Natural killer cell treated with Interleukin-12 subunit alpha and Interleukin-12 subunit beta and Interleukin-15 and Interleukin-18, amount 100 ng/mL, for 72 hours (primary cell): ENCODE measurements around the gene ZNF622. TPM values are rescaled to one million over a fixed set of nuclear protein-coding genes. Genes with fewer than 3 reads are reported as not detected.
"Not testable (repeated sequence)": the region's sequence is repeated elsewhere in the genome, so short reads cannot be mapped to it uniquely, and the experiment has no call there.

Experiments
- ATAC-seq, 2 donors: fragments of 150-1000 bp; cut with Tn5 transposase in 1 of 2; sonication (Bioruptor Pico), chemical (Tn5 transposase) in 1 of 2; 2 replicates each; pipeline ENCODE4 v1.10.0; 2021
- DNase-seq: peaks from one replicate; pipeline ENCODE4 v3.0.0; 2022; ENCODE audit warnings: low spot score
- H3K27ac Mint-ChIP-seq, 2 donors: 1 replicate in 1 of 2; 2 replicates in 1 of 2; pipeline ENCODE4 v1.8.0; 2022; ENCODE audit warnings: mixed read lengths in 2 of 2, mild to moderate bottlenecking in 1 of 2, moderate library complexity in 1 of 2
- H3K27me3 Mint-ChIP-seq, 2 donors: 1 replicate in 1 of 2; 2 replicates in 1 of 2; pipeline ENCODE4 v1.8.0; 2022; ENCODE audit warnings: mixed read lengths in 2 of 2
- H3K36me3 Mint-ChIP-seq: one replicate; pipeline ENCODE4 v1.8.0; 2022; ENCODE audit warnings: mixed read lengths
- H3K4me1 Mint-ChIP-seq, 2 donors: 1 replicate in 1 of 2; 2 replicates in 1 of 2; pipeline ENCODE4 v1.8.0; 2022; ENCODE audit warnings: low read depth in 2 of 2, mixed read lengths in 2 of 2, mild to moderate bottlenecking in 1 of 2
- H3K4me3 Mint-ChIP-seq: one replicate; pipeline ENCODE4 v1.8.0; 2022; ENCODE audit warnings: mixed read lengths
- H3K9me3 Mint-ChIP-seq: 2 replicates; pipeline ENCODE4 v1.8.0; 2022; ENCODE audit warnings: mixed read lengths
- total RNA-seq, 2 donors: library from RNA; stranded (reverse); gene quantifications; one replicate each; pipeline ENCODE4 v1.2.3, GENCODE V29; 2022

The ZNF622 gene
- total RNA-seq, 2 donors from 2014 or later = 38.4 to 47.9 TPM

DNA sequence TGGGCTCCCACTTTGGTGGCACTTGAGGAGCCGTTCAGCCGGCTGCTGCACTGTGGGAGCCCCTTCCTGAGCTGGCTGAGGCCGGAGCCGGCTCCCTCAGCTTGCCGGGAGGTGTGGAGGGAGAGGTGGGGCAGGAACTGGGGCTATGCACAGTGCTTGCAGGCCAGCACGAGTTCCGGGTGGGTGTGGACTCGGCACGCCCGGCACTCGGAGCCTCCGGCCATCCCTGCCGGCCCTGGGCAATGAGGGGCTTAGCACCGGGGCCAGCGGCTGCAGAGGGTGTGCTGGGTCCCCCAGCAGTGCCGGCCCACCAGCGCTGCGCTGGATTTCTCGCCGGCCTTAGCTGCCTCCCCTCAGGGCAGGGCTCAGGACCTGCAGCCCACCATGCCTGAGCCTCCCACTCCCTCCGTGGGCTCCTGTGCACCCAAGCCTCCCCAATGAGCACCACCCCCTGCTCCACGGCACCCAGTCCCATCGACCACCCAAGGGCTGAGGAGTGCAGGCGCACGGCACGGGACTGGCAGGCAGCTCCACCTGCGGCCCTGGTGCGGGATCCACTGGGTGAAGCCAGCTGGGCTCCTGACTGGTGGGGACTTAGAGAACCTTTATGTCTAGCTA lies 29.4 kb downstream of the ZNF622 start:
- DNase-seq, H3K4me1 Mint-ChIP-seq, ATAC-seq, H3K36me3 Mint-ChIP-seq, H3K27ac Mint-ChIP-seq, H3K9me3 Mint-ChIP-seq, H3K4me3 Mint-ChIP-seq: not testable (repeated sequence)
- peaks cover 9 to 22% of the 10 kb centered on the region in 2 donors for H3K27me3 Mint-ChIP-seq

DNA sequence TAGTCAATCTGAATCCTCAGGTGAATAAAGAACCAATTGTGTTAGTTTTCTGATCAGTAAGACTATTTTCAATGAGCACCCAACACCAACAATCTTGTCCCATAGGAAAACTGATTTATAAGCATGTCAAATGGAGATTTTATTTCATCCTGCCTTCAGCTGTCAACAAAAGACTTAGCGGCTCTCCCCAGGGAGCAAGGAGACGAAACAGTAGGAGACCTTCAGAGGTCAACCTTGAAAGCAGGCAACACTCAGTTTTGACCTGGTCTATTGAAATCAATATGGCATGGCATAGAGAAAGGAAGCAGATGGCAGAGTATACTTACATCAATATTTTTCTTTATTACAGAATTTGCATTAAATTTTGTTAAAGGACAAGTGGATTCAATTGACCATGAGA lies 34.1 kb downstream of the ZNF622 start:
- DNase-seq (no peak), ATAC-seq (no peak)
- Mint-ChIP-seq H3K9me3 (no peaks in the 10 kb centered on the region), H3K27me3 (peaks cover 14 to 23% of the 10 kb centered on the region in 2 donors), H3K27ac (no peak overlapping the region), H3K4me1 (no peaks in the 10 kb centered on the region), H3K4me3 (no peak overlapping the region), H3K36me3 (no peaks in the 10 kb centered on the region)

- no peak for ATAC-seq
Observed at GRCh38 chr5:16430349-16431089, 35.1 kb downstream of the ZNF622 start.

DNA sequence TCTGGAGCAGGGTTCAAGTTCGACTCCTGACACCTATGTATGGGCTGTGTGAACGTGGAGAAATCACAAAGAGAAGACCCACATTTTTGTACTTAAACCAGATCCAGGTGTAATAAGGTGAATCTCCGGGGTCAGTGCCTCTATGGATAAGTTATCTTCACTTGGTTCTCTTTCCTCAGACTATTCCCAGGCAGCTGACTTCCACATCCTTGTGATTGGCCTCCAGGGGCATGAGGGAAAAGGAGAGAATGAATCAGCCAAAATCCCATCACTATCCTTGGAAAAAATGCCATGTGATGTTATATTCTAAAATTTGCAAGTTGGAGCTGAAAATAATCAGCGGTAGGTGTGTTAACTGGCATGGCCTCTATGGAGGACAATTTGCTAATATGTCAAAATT lies 37.2 kb downstream of the ZNF622 start:
- Mint-ChIP-seq H3K27ac (no peak overlapping the region), H3K27me3 (peaks cover 17 to 23% of the 10 kb centered on the region in 2 donors)

More at GRCh38 chr5:16430349-16431089, 35.1 kb downstream of the ZNF622 start:
- Mint-ChIP-seq H3K4me1 (no peaks in the 10 kb centered on the region), H3K9me3 (no peaks in the 10 kb centered on the region), H3K27me3 (peaks cover 14 to 23% of the 10 kb centered on the region in 2 donors), H3K4me3 (no peak overlapping the region), H3K36me3 (no peaks in the 10 kb centered on the region), H3K27ac (no peak overlapping the region)
- no peak for DNase-seq

GRCh38 chr5:16427587-16427986 lies 38.0 kb downstream of the ZNF622 start:
- DNase-seq (no peak), ATAC-seq (no peak)
- peaks cover 3% of the 10 kb centered on the region for H3K9me3 Mint-ChIP-seq
- H3K4me1 Mint-ChIP-seq = peaks cover 0 to 3% of the 10 kb centered on the region in 2 donors
- peaks cover 21 to 23% of the 10 kb centered on the region in 2 donors for H3K27me3 Mint-ChIP-seq
- H3K4me3 Mint-ChIP-seq = no peak overlapping the region
- no peak overlapping the region for H3K27ac Mint-ChIP-seq
- H3K36me3 Mint-ChIP-seq = no peaks in the 10 kb centered on the region

More for the DNA sequence above, 37.2 kb downstream of the ZNF622 start:
- no peak overlapping the region for H3K4me3 Mint-ChIP-seq
- no peak for DNase-seq
- H3K9me3 Mint-ChIP-seq = no peaks in the 10 kb centered on the region
- no peaks in the 10 kb centered on the region for H3K36me3 Mint-ChIP-seq
- no peaks in the 10 kb centered on the region for H3K4me1 Mint-ChIP-seq
- no peak for ATAC-seq

DNA sequence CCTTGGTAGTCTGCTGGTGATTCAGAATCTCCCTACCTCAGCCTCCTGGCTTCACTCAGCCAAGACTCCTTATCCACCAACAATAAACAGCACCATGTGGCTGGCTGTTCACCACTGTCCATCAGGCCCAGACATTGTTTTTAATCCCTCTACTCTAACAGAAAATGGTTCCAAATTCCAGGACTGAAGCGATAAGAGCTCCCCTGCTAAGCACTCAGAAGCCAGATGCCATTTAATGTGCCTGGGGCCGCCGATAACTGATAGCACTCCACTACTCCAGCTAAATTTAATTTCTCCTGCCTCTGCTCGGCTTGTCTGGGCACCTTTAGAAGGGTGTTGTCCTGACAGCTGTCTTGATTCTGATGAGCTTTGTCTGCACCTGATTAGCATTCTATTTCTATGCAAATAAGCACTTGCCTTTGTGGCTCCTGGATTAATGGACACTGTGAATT lies 47.1 kb downstream of the ZNF622 start:
- H3K27ac Mint-ChIP-seq = no peak overlapping the region

GRCh38 chr5:16417398-16418074 lies 48.1 kb downstream of the ZNF622 start:
- Mint-ChIP-seq H3K4me1 (no peaks in the 10 kb centered on the region), H3K9me3 (peaks cover 3% of the 10 kb centered on the region), H3K27me3 (peaks cover 14 to 31% of the 10 kb centered on the region in 2 donors), H3K36me3 (no peaks in the 10 kb centered on the region), H3K27ac (no peak overlapping the region), H3K4me3 (no peak overlapping the region)
- ATAC-seq (no peak), DNase-seq (no peak)

More for the DNA sequence above, 47.1 kb downstream of the ZNF622 start:
- peaks cover 0 to 3% of the 10 kb centered on the region in 2 donors for H3K4me1 Mint-ChIP-seq
- H3K4me3 Mint-ChIP-seq = no peak overlapping the region
- peaks cover 24 to 41% of the 10 kb centered on the region in 2 donors for H3K27me3 Mint-ChIP-seq
- H3K36me3 Mint-ChIP-seq = no peaks in the 10 kb centered on the region
- H3K9me3 Mint-ChIP-seq = peaks cover 6% of the 10 kb centered on the region
- DNase-seq (no peak), ATAC-seq (no peak)

- ATAC-seq = no peak
- peaks cover 6% of the 10 kb centered on the region for H3K9me3 Mint-ChIP-seq
- H3K27ac Mint-ChIP-seq = no peak overlapping the region
Observed at GRCh38 chr5:16414861-16415260, 50.7 kb downstream of the ZNF622 start.

GRCh38 chr5:16413166-16413860 lies 52.3 kb downstream of the ZNF622 start:
- Mint-ChIP-seq H3K36me3 (peaks cover 5% of the 10 kb centered on the region), H3K4me3 (no peak overlapping the region), H3K9me3 (peaks cover 6% of the 10 kb centered on the region), H3K4me1 (no peaks in the 10 kb centered on the region), H3K27me3 (peaks cover 0 to 12% of the 10 kb centered on the region in 2 donors), H3K27ac (no peak overlapping the region)
- DNase-seq (no peak), ATAC-seq (no peak)

More at GRCh38 chr5:16414861-16415260, 50.7 kb downstream of the ZNF622 start:
- Mint-ChIP-seq H3K4me3 (no peak overlapping the region), H3K36me3 (peaks cover 5% of the 10 kb centered on the region), H3K27me3 (peaks cover 3 to 18% of the 10 kb centered on the region in 2 donors), H3K4me1 (no peaks in the 10 kb centered on the region)
- no peak for DNase-seq

DNA sequence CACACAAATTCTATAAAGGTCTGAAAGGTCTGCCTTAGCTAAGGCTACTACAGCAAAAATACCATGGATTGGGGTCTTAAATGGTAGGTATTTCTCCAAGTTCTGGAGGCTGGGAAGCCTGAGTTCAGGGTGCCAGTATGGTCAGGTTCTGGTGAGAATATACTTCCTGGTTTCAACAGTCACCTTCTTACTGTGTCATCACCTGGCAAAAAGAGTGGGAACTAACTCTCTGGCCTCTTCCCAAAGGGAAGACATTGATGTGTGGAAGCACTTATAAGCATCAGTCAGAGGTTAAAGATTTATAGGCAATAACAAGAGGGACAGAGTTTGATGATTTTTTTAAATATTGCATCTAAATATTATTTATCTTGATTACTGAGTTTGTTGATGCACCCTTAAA lies 53.0 kb downstream of the ZNF622 start:
- H3K4me1 Mint-ChIP-seq = no peaks in the 10 kb centered on the region
- peaks cover 0 to 12% of the 10 kb centered on the region in 2 donors for H3K27me3 Mint-ChIP-seq
- ATAC-seq (no peak), DNase-seq (no peak)
- no peak overlapping the region for H3K4me3 Mint-ChIP-seq
- H3K27ac Mint-ChIP-seq = no peak overlapping the region
- H3K36me3 Mint-ChIP-seq = peaks cover 5% of the 10 kb centered on the region
- peaks cover 6% of the 10 kb centered on the region for H3K9me3 Mint-ChIP-seq

DNA sequence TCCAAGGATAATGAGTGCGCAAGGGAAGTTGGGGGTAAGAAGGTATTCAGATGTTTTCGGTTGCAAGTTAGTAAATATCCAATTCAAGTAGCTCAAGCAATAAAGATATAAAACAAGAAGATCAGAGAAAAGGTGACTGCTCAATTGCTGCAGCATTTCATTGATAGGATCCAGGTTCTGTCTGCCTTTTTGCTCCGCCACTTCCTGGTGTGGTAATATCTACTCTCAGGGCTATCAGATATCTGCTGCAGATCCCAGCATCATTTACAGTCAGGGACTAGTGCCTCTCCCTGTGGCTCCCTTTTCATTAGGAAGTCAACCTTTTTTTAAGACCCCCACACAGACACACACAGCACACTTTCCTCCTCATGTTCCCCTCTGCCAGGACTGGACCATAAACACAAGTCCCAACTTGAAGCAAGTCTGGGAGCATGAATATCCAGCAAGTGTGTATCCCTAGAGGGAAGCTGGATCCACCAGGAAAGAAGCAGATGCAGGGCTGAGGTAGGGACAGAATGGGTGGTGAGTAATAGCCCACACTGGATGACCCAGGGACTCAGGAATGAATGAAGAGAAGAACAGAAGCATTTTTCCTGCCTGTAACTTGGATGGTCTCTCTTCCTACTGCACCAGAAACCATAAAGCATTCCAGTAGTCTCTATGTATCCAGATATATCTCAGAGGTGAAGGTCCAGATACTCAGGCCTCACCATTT lies 53.7 kb downstream of the ZNF622 start:
- Mint-ChIP-seq H3K27ac (no peak overlapping the region), H3K4me1 (no peaks in the 10 kb centered on the region), H3K4me3 (no peak overlapping the region), H3K36me3 (peaks cover 5% of the 10 kb centered on the region), H3K27me3 (peaks cover 0 to 12% of the 10 kb centered on the region in 2 donors), H3K9me3 (peaks cover 6% of the 10 kb centered on the region)
- DNase-seq = no peak
- no peak for ATAC-seq

DNA sequence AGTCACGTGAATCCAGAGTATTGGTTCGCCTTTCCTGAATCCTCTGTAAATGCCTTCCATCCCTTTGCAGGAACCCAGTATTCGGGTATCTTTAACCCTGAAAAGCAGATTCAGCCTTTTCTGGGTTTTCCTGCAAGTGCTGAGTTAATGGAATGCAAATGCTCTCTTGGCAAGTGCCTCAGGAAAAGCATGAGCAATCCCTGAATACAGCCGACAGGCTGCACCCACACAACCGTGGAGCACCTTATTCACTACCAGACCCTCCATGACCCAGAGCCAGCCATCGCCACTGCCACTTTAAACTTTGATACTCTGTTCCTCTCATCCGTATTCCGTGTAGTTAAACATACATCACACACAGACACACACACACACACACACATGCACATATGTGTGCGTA lies 54.4 kb downstream of the ZNF622 start:
- H3K4me1 Mint-ChIP-seq = no peaks in the 10 kb centered on the region
- H3K27ac Mint-ChIP-seq = no peak overlapping the region
- H3K27me3 Mint-ChIP-seq = peaks cover 0 to 12% of the 10 kb centered on the region in 2 donors
- H3K9me3 Mint-ChIP-seq = peaks cover 6% of the 10 kb centered on the region
- ATAC-seq (no peak), DNase-seq (no peak)
- H3K4me3 Mint-ChIP-seq = no peak overlapping the region
- peaks cover 5% of the 10 kb centered on the region for H3K36me3 Mint-ChIP-seq

GRCh38 chr5:16410338-16410737 lies 55.3 kb downstream of the ZNF622 start:
- ATAC-seq = no peak
- H3K4me3 Mint-ChIP-seq = no peak overlapping the region
- no peak for DNase-seq
- H3K36me3 Mint-ChIP-seq = peaks cover 5% of the 10 kb centered on the region
- H3K4me1 Mint-ChIP-seq = no peaks in the 10 kb centered on the region
- peaks cover 6% of the 10 kb centered on the region for H3K9me3 Mint-ChIP-seq
- no peak overlapping the region for H3K27ac Mint-ChIP-seq
- H3K27me3 Mint-ChIP-seq = peaks cover 0 to 12% of the 10 kb centered on the region in 2 donors
